ENCODE data around the gene PDCD1. TPM values are rescaled to one million over a fixed set of nuclear protein-coding genes. Genes with fewer than 3 reads are reported as not detected.
A peak's percentile ranks its signal among the peaks of the same experiment; 100 is the strongest.

PDCD1 gene
- total RNA-seq, 1 experiment from 2014 or later: 0.22 TPM

- Histone ChIP-seq H3K9me3 (ENCODE audit: control insufficient read depth in 1 of 2, insufficient read depth in 1 of 2, low read depth in 1 of 2, low read length in 2 of 2) (no peaks in the 10 kb centered on the region), H3K4me1 (ENCODE audit: control insufficient read depth in 1 of 2, insufficient read depth in 2 of 2, low read length in 2 of 2) (no peaks in the 10 kb centered on the region), H3K9me2 (ENCODE audit: insufficient read depth) (no peaks in the 10 kb centered on the region), H3K27ac (ENCODE audit: low read depth, low read length) (no peak overlapping the region), H2AFZ (ENCODE audit: low read depth, low read length, poor library complexity, severe bottlenecking) (no peak overlapping the region), H3K4me2 (ENCODE audit: low read length) (no peak overlapping the region), H3K36me3 (ENCODE audit: control insufficient read depth in 1 of 2, insufficient read depth in 2 of 2, low read length in 2 of 2) (no peaks in the 10 kb centered on the region), H4K20me1 (ENCODE audit: insufficient read depth) (no peaks in the 10 kb centered on the region), H3K27me3 (ENCODE audit: insufficient read depth, low read length) (no peaks in the 10 kb centered on the region), H3K9ac (ENCODE audit: low read length) (no peak overlapping the region), H3K79me2 (ENCODE audit: insufficient read depth, low read length) (no peaks in the 10 kb centered on the region), H3K4me3 (replicated peaks in 1 of 2; ENCODE audit: low read depth in 1 of 2, low read length in 2 of 2) (no peak overlapping the region)
- DNase-seq (ENCODE audit: low read depth, low spot score) (no peak), ATAC-seq (no peak)
- ChIA-PET CTCF (no interaction called here), RAD21 (ENCODE audit: low non-redundant PET in 1 of 2, low total read pairs in 2 of 2, uncharacterized antibody in 2 of 2, unreplicated experiment in 2 of 2) (no interaction called here), POLR2A (no interaction called here)
- no TSS peak for BruUV-seq (replicated peaks)
- intact Hi-C loops (cut with micrococcal nuclease): no loop called here
- TF ChIP-seq RAD21 (IDR thresholded peaks at IDR 0.05; ENCODE audit: low read depth) (no peak), SRF (IDR thresholded peaks at IDR 0.05; ENCODE audit: low read depth) (no peak)
Measured at GRCh38 chr2:241851325-241852115, 7.2 kb downstream of the PDCD1 start.

GRCh38 chr2:241850544-241851324, 8.0 kb downstream of the PDCD1 start:
- ChIA-PET CTCF (no interaction called here), RAD21 (ENCODE audit: low non-redundant PET in 1 of 2, low total read pairs in 2 of 2, uncharacterized antibody in 2 of 2, unreplicated experiment in 2 of 2) (no interaction called here), POLR2A (no interaction called here)
- H3K9me2 ChIP-seq (ENCODE audit: insufficient read depth): no peaks in the 10 kb centered on the region
- no peak overlapping the region for H3K4me3 ChIP-seq (replicated peaks in 1 of 2; ENCODE audit: low read depth in 1 of 2, low read length in 2 of 2)
- BruUV-seq (replicated peaks): no TSS peak
- H3K9ac ChIP-seq (ENCODE audit: low read length): no peak overlapping the region
- no peak for TF ChIP-seq FOSL1 (IDR thresholded peaks at IDR 0.05; ENCODE audit: low read depth)
- TF ChIP-seq ATF3 (IDR thresholded peaks at IDR 0.05): no peak
- no peak for TF ChIP-seq SP1 (IDR thresholded peaks at IDR 0.05; ENCODE audit: low read depth)
- no peak for TF ChIP-seq SIN3A (IDR thresholded peaks at IDR 0.05; ENCODE audit: low read depth)
- no peak for TF ChIP-seq REST (IDR thresholded peaks at IDR 0.05; ENCODE audit: low read depth)
- TF ChIP-seq SRF (IDR thresholded peaks at IDR 0.05; ENCODE audit: low read depth): no peak
- TF ChIP-seq MAX (IDR thresholded peaks at IDR 0.05): no peak
- TF ChIP-seq EZH2 (IDR thresholded peaks at IDR 0.05): no peak
- no peak for TF ChIP-seq RAD21 (IDR thresholded peaks at IDR 0.05; ENCODE audit: low read depth)
- no peak for TF ChIP-seq JUND (IDR thresholded peaks at IDR 0.05)
- no peak for TF ChIP-seq POLR2AphosphoS5 (IDR thresholded peaks at IDR 0.05; ENCODE audit: low read depth, low read length)
- no peak for TF ChIP-seq YY1 (IDR thresholded peaks at IDR 0.05; ENCODE audit: extremely low read depth, insufficient replicate concordance, low read depth, low read length)
- TF ChIP-seq CEBPB (IDR thresholded peaks at IDR 0.05; ENCODE audit: low read depth): no peak
- no peak for TF ChIP-seq ZFX (IDR thresholded peaks at IDR 0.05)
- ATAC-seq (0 out of 2 replicates have a peak, but pooled peaks have one; percentile 24), DNase-seq (ENCODE audit: low read depth, low spot score) (no peak)
- no peaks in the 10 kb centered on the region for H4K20me1 ChIP-seq (ENCODE audit: insufficient read depth)
- H3K9me3 ChIP-seq (ENCODE audit: control insufficient read depth in 1 of 2, insufficient read depth in 1 of 2, low read depth in 1 of 2, low read length in 2 of 2): no peaks in the 10 kb centered on the region
- H3K27ac ChIP-seq (ENCODE audit: low read depth, low read length): no peak overlapping the region
- no peak overlapping the region for H3K4me2 ChIP-seq (ENCODE audit: low read length)
- no peaks in the 10 kb centered on the region for H3K27me3 ChIP-seq (ENCODE audit: insufficient read depth, low read length)
- H3K36me3 ChIP-seq (ENCODE audit: control insufficient read depth in 1 of 2, insufficient read depth in 2 of 2, low read length in 2 of 2): no peaks in the 10 kb centered on the region
- H3K4me1 ChIP-seq (ENCODE audit: control insufficient read depth in 1 of 2, insufficient read depth in 2 of 2, low read length in 2 of 2): no peaks in the 10 kb centered on the region
- H2AFZ ChIP-seq (ENCODE audit: low read depth, low read length, poor library complexity, severe bottlenecking): no peak overlapping the region
- no peaks in the 10 kb centered on the region for H3K79me2 ChIP-seq (ENCODE audit: insufficient read depth, low read length)
- intact Hi-C loops (cut with micrococcal nuclease): no loop called here

Measured in HCT116 (cell line).